GM12878 (cell line): ENCODE measurements around the gene PNPLA5. TPM values are rescaled to one million over a fixed set of nuclear protein-coding genes. Genes with fewer than 3 reads are reported as not detected.

Experiments
- ATAC-seq: fragments of 200-7000 bp; cut with Tn5 transposase; 3 replicates; pipeline ENCODE4 v1.9.1; 2020; ENCODE audit warnings: mild to moderate bottlenecking, moderate library complexity
- BruUV-seq: library from RNA; stranded (reverse); fragments of 400-500 nt; replicated peaks from 2 replicates; lab custom pipeline; 2021; lab: Mats Ljungman, UMichigan
- CTCF ChIA-PET: fragments of 300-600 bp; sonication (Branson Sonifier 250); formaldehyde crosslinking; extraction: SDS; loops from one replicate; lab custom pipeline; 2021; ENCODE audit warnings: inconsistent platforms; lab: Yijun Ruan, JAX
- POLR2A ChIA-PET: fragments of 350-600 bp; formaldehyde crosslinking; extraction: SDS; loops from one replicate; lab custom pipeline; 2021; ENCODE audit warnings: inconsistent platforms; lab: Charles Lee
- RAD21 ChIA-PET: fragments of 300-600 bp; sonication (Branson Sonifier 250); formaldehyde crosslinking; loops from one replicate; lab custom pipeline; 2023; ENCODE audit warnings: antibody characterized with exemption; ENCODE audit not compliant: unreplicated experiment; lab: Charles Lee
- SMC1A ChIA-PET: fragments of 300-600 bp; sonication (Branson Sonifier 250); formaldehyde crosslinking; loops from one replicate; lab custom pipeline; 2023; ENCODE audit not compliant: unreplicated experiment, uncharacterized antibody; lab: Charles Lee
- DNase-seq: peaks from one replicate; pipeline ENCODE4 v3.0.0-alpha.2; 2011; ENCODE audit warnings: low read depth, low spot score
- FAIRE-seq: peaks from 3 replicates; lab custom pipeline; 2011; peaks lifted over from hg19 to GRCh38; lab: Jason Lieb, UNC
- H2AFZ ChIP-seq: 2 replicates; pipeline ENCODE4 v1.6.0; 2011; ENCODE audit warnings: low read depth, low read length, control low read depth; ENCODE audit not compliant: control insufficient read depth
- H3K27ac ChIP-seq: 2 replicates; pipeline ENCODE4 v1.5.1; 2011; ENCODE audit warnings: control low read depth; ENCODE audit not compliant: control insufficient read depth, insufficient read depth
- H3K27me3 ChIP-seq, 2 experiments: replicated peaks in 1 of 2; 2 replicates each; pipeline versions ENCODE4 v1.6.0 to v1.6.1; 2011; ENCODE audit warnings: low read length in 1 of 2; ENCODE audit not compliant: control insufficient read depth in 2 of 2, insufficient read depth in 2 of 2
- H3K36me3 ChIP-seq, 2 experiments: 2 replicates each; pipeline ENCODE4 v1.5.1; 2011; ENCODE audit warnings: low read length in 1 of 2; ENCODE audit not compliant: control insufficient read depth in 2 of 2, insufficient read depth in 2 of 2
- H3K4me1 ChIP-seq: 2 replicates; pipeline ENCODE4 v1.6.1; 2011; ENCODE audit warnings: mild to moderate bottlenecking, low read length, moderate library complexity, mixed read lengths; ENCODE audit not compliant: control insufficient read depth, insufficient read depth
- H3K4me2 ChIP-seq: 2 replicates; pipeline ENCODE4 v1.6.0; 2011; ENCODE audit warnings: control low read depth; ENCODE audit not compliant: control insufficient read depth, insufficient read depth
- H3K4me3 ChIP-seq: fragments of 200-600 bp; sonication (generic); 2 replicates; pipeline ENCODE4 v1.5.1; 2016
- H3K79me2 ChIP-seq: 2 replicates; pipeline ENCODE4 v1.6.0; 2011; ENCODE audit warnings: low read length; ENCODE audit not compliant: control insufficient read depth, insufficient read depth
- H3K9ac ChIP-seq: 2 replicates; pipeline ENCODE4 v1.8.0; 2011; ENCODE audit warnings: low read length, control low read depth, mixed read lengths; ENCODE audit not compliant: control insufficient read depth, insufficient read depth
- H3K9me3 ChIP-seq: replicated peaks from 3 replicates; pipeline ENCODE4 v1.5.1; 2011; ENCODE audit warnings: mild to moderate bottlenecking, low read length; ENCODE audit not compliant: control insufficient read depth, insufficient read depth
- H4K20me1 ChIP-seq: 2 replicates; pipeline ENCODE4 v1.6.0; 2011; ENCODE audit not compliant: control insufficient read depth, insufficient read depth
- ATF7 ChIP-seq: fragments of 450-650 bp; IDR thresholded peaks from 2 replicates; pipeline ENCODE4 v1.6.1; 2016; ENCODE audit warnings: low read depth, mild to moderate bottlenecking
- BCL11A ChIP-seq: IDR thresholded peaks from 2 replicates; pipeline ENCODE4 v1.6.1; 2011; ENCODE audit warnings: low read depth, low read length
- BRCA1 ChIP-seq: IDR thresholded peaks from 2 replicates; pipeline ENCODE4 v1.6.1; 2011; ENCODE audit warnings: low read depth, low read length, improper control_type of control experiment
- CBFB ChIP-seq: IDR thresholded peaks from 2 replicates; pipeline ENCODE4 v1.6.1; 2016; ENCODE audit warnings: antibody characterized with exemption, low read depth
- EP300 ChIP-seq, 2 experiments: fragments of 150-350 bp in 1 of 2; IDR thresholded peaks; 2 replicates each; pipeline ENCODE4 v1.6.1; 2011 to 2012; ENCODE audit warnings: low read depth in 2 of 2, low read length in 2 of 2, borderline replicate concordance in 1 of 2, improper control_type of control experiment in 1 of 2, inconsistent platforms in 1 of 2; ENCODE audit not compliant: control insufficient read depth in 1 of 2
- FOXK2 ChIP-seq: fragments of 450-650 bp; IDR thresholded peaks from 2 replicates; pipeline ENCODE4 v1.6.1; 2017; ENCODE audit warnings: mild to moderate bottlenecking, moderate library complexity
- GATAD2B ChIP-seq: fragments of 450-650 bp; conservative IDR thresholded peaks from 2 replicates; pipeline ENCODE4 v1.6.1; 2017; ENCODE audit warnings: low read depth, mild to moderate bottlenecking, moderate library complexity
- IKZF2 ChIP-seq, 2 experiments: fragments of 450-650 bp; IDR thresholded peaks; 2 replicates each; pipeline ENCODE4 v1.6.1; 2017; ENCODE audit warnings: mild to moderate bottlenecking in 2 of 2, moderate library complexity in 2 of 2
- IRF4 ChIP-seq: IDR thresholded peaks from 2 replicates; pipeline ENCODE4 v1.6.1; 2011; ENCODE audit warnings: low read depth, low read length
- KDM1A ChIP-seq: fragments of 200-600 bp; sonication (generic); IDR thresholded peaks from 2 replicates; pipeline ENCODE4 v1.6.1; 2016; ENCODE audit warnings: borderline replicate concordance
- MEF2A ChIP-seq: IDR thresholded peaks from 2 replicates; pipeline ENCODE4 v1.6.1; 2011; ENCODE audit warnings: low read depth, mild to moderate bottlenecking, low read length, moderate library complexity; ENCODE audit not compliant: insufficient read depth
- MTA3 ChIP-seq: IDR thresholded peaks from 2 replicates; pipeline ENCODE4 v1.6.1; 2012; ENCODE audit warnings: low read length, inconsistent platforms, borderline replicate concordance
- PAX5 ChIP-seq: IDR thresholded peaks from 2 replicates; pipeline ENCODE4 v1.6.1; 2011; ENCODE audit warnings: low read depth, low read length, borderline replicate concordance
- POU2F2 ChIP-seq: IDR thresholded peaks from 3 replicates; pipeline ENCODE4 v1.6.1; 2011; ENCODE audit warnings: low read depth, mild to moderate bottlenecking, low read length, borderline replicate concordance
- RAD21 ChIP-seq: IDR thresholded peaks from 2 replicates; pipeline ENCODE4 v1.6.1; 2011; ENCODE audit warnings: mild to moderate bottlenecking, low read depth, low read length, moderate library complexity; ENCODE audit not compliant: insufficient read depth
- RFX5 ChIP-seq: IDR thresholded peaks from 2 replicates; pipeline ENCODE4 v1.6.1; 2011; ENCODE audit warnings: low read depth, low read length, improper control_type of control experiment
- RUNX3 ChIP-seq: IDR thresholded peaks from 2 replicates; pipeline ENCODE4 v1.6.1; 2012; ENCODE audit warnings: low read length, inconsistent platforms
- SIN3A ChIP-seq: IDR thresholded peaks from 2 replicates; pipeline ENCODE4 v1.6.1; 2012; ENCODE audit warnings: low read depth, low read length, improper control_type of control experiment
- SMARCA5 ChIP-seq: fragments of 450-650 bp; IDR thresholded peaks from 2 replicates; pipeline ENCODE4 v1.6.1; 2017; ENCODE audit warnings: mild to moderate bottlenecking
- SMC3 ChIP-seq: IDR thresholded peaks from 2 replicates; pipeline ENCODE4 v1.6.1; 2011; ENCODE audit warnings: low read length, improper control_type of control experiment, borderline replicate concordance
- TBL1XR1 ChIP-seq: IDR thresholded peaks from 2 replicates; pipeline ENCODE4 v1.6.1; 2012; ENCODE audit warnings: low read depth, low read length, improper control_type of control experiment
- TCF12 ChIP-seq: IDR thresholded peaks from 2 replicates; pipeline ENCODE4 v1.6.1; 2011; ENCODE audit warnings: low read depth, mild to moderate bottlenecking, low read length
- TCF3 ChIP-seq: IDR thresholded peaks from 2 replicates; pipeline ENCODE4 v1.6.1; 2012; ENCODE audit warnings: low read depth, mild to moderate bottlenecking, low read length, borderline replicate concordance; ENCODE audit not compliant: insufficient read depth
- WGBS: methylation state at CpG from one replicate; pipeline ENCODE4 v1.1.6; 2016; ENCODE audit warnings: low lambda C conversion rate; ENCODE audit not compliant: insufficient replicate concordance, insufficient coverage; ENCODE audit errors: missing lambda C conversion rate; 5-methylcytosine and 5-hydroxymethylcytosine counted together
- in situ Hi-C: fragments of 300-500 bp; cut with MboI; formaldehyde crosslinking; loops from 9 replicates; pipeline ENCODE4 v1.14.3; 2018; ENCODE audit warnings: mixed read lengths
- intact Hi-C: fragments of 100-400 bp; cut with micrococcal nuclease; formaldehyde crosslinking; loops from one replicate; pipeline ENCODE4 v1.14.2; 2022; ENCODE audit not compliant: unreplicated experiment
- polyA plus RNA-seq, 11 experiments: library from polyadenylated mRNA; depleted of rRNA in 4 of 11; unstranded in 6 of 11; stranded (reverse) in 5 of 11; fragments of >200 nt; fragmentation: Nextera tagmentation in 4 of 11; fragmentation: Illumina TruSeq in 1 of 11; extraction: Ambion mirVana in 4 of 11; extraction: Trizol in 1 of 11; gene quantifications; 1 replicate in 1 of 11; 2 replicates in 10 of 11; pipeline versions ENCODE4 v1.2.1 to v1.2.3, GENCODE V29; 2011 to 2016; ENCODE audit warnings: inconsistent platforms in 2 of 11, missing spikeins in 2 of 11, low read depth in 1 of 11
- total RNA-seq, 4 experiments: library from RNA; depleted of rRNA in 3 of 4; stranded (reverse); fragments of >200 nt in 3 of 4; fragmentation: Illumina TruSeq in 1 of 4; extraction: Trizol in 1 of 4; gene quantifications; 2 replicates each; pipeline versions ENCODE4 v1.2.1 to v1.2.3, GENCODE V29; 2013 to 2021
- TF ChIP-seq, protein P1 (sequence below), 3 experiments: IDR thresholded peaks in 2 of 3; conservative IDR thresholded peaks in 1 of 3; 2 replicates each; pipeline ENCODE4 v1.5.1; 2011; ENCODE audit warnings: low read depth in 3 of 3, low read length in 3 of 3, mild to moderate bottlenecking in 3 of 3, control low read depth in 2 of 3, moderate library complexity in 2 of 3, inconsistent platforms in 1 of 3, mixed read lengths in 1 of 3; ENCODE audit not compliant: control insufficient read depth in 2 of 3, insufficient read depth in 1 of 3; ENCODE audit errors: extremely low read depth in 1 of 3

Gene PNPLA5
- total and polyA plus RNA-seq, 10 of the 15 experiments (the other 5 are each of a cell fraction or from before 2014, with no cell fraction given), result not detected

- ChIA-PET POLR2A (no interaction called here), RAD21 (interaction anchor here (1.1 to 1.3 kb wide), 2 partner anchors 136 to 201 kb away, joined by 3 to 4 read pairs; no protein-coding TSS in a partner anchor), CTCF (interaction anchor here (0.6 to 1.6 kb wide), 17 partner anchors 9 to 611 kb away, joined by 3 to 7 read pairs (median 3); no protein-coding TSS in a partner anchor), SMC1A (interaction anchor here (0.7 kb wide), 1 partner anchor 156 kb away, joined by 3 read pairs; no protein-coding TSS in a partner anchor)
- H3K4me2 ChIP-seq, result peak overlapping the region; percentile 86
- H3K79me2 ChIP-seq, result no peaks in the 10 kb centered on the region
- no peaks in the 10 kb centered on the region for H3K9me3 ChIP-seq
- ATAC-seq (peak; percentile 82), FAIRE-seq (peak; percentile 47), DNase-seq (peak; percentile 33)
- no peak overlapping the region for H3K4me3 ChIP-seq
- H2AFZ ChIP-seq, result no peak overlapping the region
- no peaks in the 10 kb centered on the region for H4K20me1 ChIP-seq
- WGBS, result 4% methylated on average over 18 of the region's 18 CpGs
- peaks cover 9% of the 10 kb centered on the region for H3K4me1 ChIP-seq
- no TSS peak for BruUV-seq
- in situ Hi-C loops (no loop called here), intact Hi-C loops (loop anchor here (2.0 to 10.0 kb wide), 2 partner anchors 140 to 496 kb away; no protein-coding TSS in a partner anchor)
- peaks cover 0 to 4% of the 10 kb centered on the region in 2 experiments for H3K27me3 ChIP-seq
- no peak overlapping the region for H3K9ac ChIP-seq
- H3K27ac ChIP-seq, result no peak overlapping the region
- H3K36me3 ChIP-seq, result no peaks in the 10 kb centered on the region
- TF ChIP-seq FOXK2 (no peak), TBL1XR1 (no peak), IKZF2 (IDR thresholded peaks at IDR 0.05) (peak in 1 of 2 experiments; percentile 28; a peak in 2 of 4 replicates), POU2F2 (no peak), TCF12 (0 out of 2 replicates have a peak, but pooled peaks have one; percentile 8), ATF7 (no peak), RUNX3 (peak; percentile 92), BCL11A (0 out of 2 replicates have a peak, but pooled peaks have one; percentile 21), MTA3 (no peak), SMARCA5 (no peak), SIN3A (no peak), EP300 (IDR thresholded peaks at IDR 0.05; ENCODE audit: borderline replicate concordance in 1 of 2, control insufficient read depth in 1 of 2, low read depth in 2 of 2, low read length in 2 of 2) (peak in 1 of 2 experiments; percentile 10; a peak in 1 of 4 replicates), KDM1A (no peak), SMC3 (peak; percentile 60), IRF4 (0 out of 2 replicates have a peak, but pooled peaks have one; percentile 3), MEF2A (0 out of 2 replicates have a peak, but pooled peaks have one; percentile 39), PAX5 (0 out of 2 replicates have a peak, but pooled peaks have one; percentile 8), GATAD2B (0 out of 2 replicates have a peak, but pooled peaks have one; percentile 26), RAD21 (peak; percentile 60), CBFB (peak; percentile 70; the same call in 1 of the 2 replicates), TCF3 (no peak), RFX5 (no peak), BRCA1 (no peak)
- TF ChIP-seq, protein P1, sequence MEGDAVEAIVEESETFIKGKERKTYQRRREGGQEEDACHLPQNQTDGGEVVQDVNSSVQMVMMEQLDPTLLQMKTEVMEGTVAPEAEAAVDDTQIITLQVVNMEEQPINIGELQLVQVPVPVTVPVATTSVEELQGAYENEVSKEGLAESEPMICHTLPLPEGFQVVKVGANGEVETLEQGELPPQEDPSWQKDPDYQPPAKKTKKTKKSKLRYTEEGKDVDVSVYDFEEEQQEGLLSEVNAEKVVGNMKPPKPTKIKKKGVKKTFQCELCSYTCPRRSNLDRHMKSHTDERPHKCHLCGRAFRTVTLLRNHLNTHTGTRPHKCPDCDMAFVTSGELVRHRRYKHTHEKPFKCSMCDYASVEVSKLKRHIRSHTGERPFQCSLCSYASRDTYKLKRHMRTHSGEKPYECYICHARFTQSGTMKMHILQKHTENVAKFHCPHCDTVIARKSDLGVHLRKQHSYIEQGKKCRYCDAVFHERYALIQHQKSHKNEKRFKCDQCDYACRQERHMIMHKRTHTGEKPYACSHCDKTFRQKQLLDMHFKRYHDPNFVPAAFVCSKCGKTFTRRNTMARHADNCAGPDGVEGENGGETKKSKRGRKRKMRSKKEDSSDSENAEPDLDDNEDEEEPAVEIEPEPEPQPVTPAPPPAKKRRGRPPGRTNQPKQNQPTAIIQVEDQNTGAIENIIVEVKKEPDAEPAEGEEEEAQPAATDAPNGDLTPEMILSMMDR (IDR thresholded peaks at IDR 0.05 in 2 of 3, conservative IDR thresholded peaks at IDR 0.05 in 1 of 3; ENCODE audit: control insufficient read depth in 2 of 3, extremely low read depth in 1 of 3, insufficient read depth in 1 of 3, low read depth in 3 of 3, low read length in 3 of 3), result peak; percentile 66 to 92 (median 80)
Observed at GRCh38 chr22:43884600-43885318, 7.1 kb downstream of the PNPLA5 start.
